ENCODE data around the gene COPS7A. TPM values are rescaled to one million over a fixed set of nuclear protein-coding genes. Genes with fewer than 3 reads are reported as not detected.

The COPS7A gene
- total RNA-seq, 1 experiment from 2014 or later, result 88.7 TPM

DNA sequence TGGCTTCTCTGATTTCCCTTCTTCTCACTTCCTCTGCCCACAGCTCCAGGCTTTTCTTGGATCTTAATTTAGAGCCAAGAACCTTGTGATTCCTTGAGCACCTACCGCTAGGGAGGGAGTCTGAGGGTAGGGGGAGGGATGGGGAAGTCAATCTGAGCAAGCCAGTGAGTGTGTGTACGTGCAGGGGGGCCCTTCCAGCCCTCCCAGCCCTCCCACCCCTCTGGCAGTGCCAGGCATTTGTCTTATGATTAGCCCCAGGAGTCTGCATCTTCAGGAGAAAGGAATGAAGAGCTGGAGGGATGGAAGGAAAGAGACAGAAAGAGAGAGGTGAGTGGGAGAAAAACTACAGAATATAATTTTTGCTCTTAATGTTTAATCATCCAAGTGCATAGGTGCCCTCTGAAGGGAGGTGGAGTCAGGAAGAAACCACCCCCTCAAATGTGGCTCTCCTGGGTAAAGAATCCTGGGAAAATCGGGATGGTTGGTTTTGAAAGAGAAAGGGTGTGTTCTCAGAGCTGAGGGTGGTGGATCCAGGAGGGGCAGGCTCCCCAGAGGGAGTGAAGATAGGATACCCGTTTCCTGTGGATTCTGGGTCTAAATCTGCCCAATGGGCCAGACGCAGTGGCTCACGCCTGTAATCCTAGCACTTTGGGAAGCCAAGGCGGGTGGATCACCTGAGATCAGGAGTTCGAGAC is 25.3 kb upstream of the COPS7A start:
- Histone ChIP-seq H4K20me1 (ENCODE audit: insufficient read depth) (no peaks in the 10 kb centered on the region), H3K4me3 (no peak overlapping the region), H3F3A (ENCODE audit: insufficient read depth, low read depth) (peaks cover 10% of the 10 kb centered on the region), H3K4me1 (replicated peaks; ENCODE audit: insufficient read depth) (no peaks in the 10 kb centered on the region), H3K27ac (no peak overlapping the region), H3K4me2 (no peak overlapping the region), H2AFZ (no peak overlapping the region), H3K27me3 (ENCODE audit: insufficient read depth, low read depth) (peaks cover 51% of the 10 kb centered on the region), H3K36me3 (ENCODE audit: low read depth) (no peaks in the 10 kb centered on the region), H3K9me3 (ENCODE audit: insufficient read depth, low read depth) (no peaks in the 10 kb centered on the region), H3K9me2 (ENCODE audit: insufficient read depth) (no peaks in the 10 kb centered on the region), H3K79me2 (ENCODE audit: low read depth) (no peaks in the 10 kb centered on the region)
- intact Hi-C loops (cut with micrococcal nuclease; ENCODE audit: unreplicated experiment), result loop anchor here (1.0 to 10.0 kb wide), 2 partner anchors 81 to 714 kb away; no protein-coding TSS in a partner anchor
- no peak for DNase-seq
- ChIA-PET POLR2A (ENCODE audit: unreplicated experiment) (interaction anchor here (0.6 kb wide), 2 partner anchors 182 to 391 kb away, joined by 4 to 5 read pairs; no protein-coding TSS in a partner anchor), CTCF (interaction anchor here (0.5 to 1.0 kb wide), 6 partner anchors 10 to 135 kb away, joined by 3 to 15 read pairs (median 5); no protein-coding TSS in a partner anchor)
- no TSS peak for BruUV-seq (replicated peaks)
- no peak for TF ChIP-seq EZH2 (IDR thresholded peaks at IDR 0.05; ENCODE audit: low read depth)
- TF ChIP-seq, protein P1, sequence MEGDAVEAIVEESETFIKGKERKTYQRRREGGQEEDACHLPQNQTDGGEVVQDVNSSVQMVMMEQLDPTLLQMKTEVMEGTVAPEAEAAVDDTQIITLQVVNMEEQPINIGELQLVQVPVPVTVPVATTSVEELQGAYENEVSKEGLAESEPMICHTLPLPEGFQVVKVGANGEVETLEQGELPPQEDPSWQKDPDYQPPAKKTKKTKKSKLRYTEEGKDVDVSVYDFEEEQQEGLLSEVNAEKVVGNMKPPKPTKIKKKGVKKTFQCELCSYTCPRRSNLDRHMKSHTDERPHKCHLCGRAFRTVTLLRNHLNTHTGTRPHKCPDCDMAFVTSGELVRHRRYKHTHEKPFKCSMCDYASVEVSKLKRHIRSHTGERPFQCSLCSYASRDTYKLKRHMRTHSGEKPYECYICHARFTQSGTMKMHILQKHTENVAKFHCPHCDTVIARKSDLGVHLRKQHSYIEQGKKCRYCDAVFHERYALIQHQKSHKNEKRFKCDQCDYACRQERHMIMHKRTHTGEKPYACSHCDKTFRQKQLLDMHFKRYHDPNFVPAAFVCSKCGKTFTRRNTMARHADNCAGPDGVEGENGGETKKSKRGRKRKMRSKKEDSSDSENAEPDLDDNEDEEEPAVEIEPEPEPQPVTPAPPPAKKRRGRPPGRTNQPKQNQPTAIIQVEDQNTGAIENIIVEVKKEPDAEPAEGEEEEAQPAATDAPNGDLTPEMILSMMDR (conservative IDR thresholded peaks at IDR 0.05), result no peak

DNA sequence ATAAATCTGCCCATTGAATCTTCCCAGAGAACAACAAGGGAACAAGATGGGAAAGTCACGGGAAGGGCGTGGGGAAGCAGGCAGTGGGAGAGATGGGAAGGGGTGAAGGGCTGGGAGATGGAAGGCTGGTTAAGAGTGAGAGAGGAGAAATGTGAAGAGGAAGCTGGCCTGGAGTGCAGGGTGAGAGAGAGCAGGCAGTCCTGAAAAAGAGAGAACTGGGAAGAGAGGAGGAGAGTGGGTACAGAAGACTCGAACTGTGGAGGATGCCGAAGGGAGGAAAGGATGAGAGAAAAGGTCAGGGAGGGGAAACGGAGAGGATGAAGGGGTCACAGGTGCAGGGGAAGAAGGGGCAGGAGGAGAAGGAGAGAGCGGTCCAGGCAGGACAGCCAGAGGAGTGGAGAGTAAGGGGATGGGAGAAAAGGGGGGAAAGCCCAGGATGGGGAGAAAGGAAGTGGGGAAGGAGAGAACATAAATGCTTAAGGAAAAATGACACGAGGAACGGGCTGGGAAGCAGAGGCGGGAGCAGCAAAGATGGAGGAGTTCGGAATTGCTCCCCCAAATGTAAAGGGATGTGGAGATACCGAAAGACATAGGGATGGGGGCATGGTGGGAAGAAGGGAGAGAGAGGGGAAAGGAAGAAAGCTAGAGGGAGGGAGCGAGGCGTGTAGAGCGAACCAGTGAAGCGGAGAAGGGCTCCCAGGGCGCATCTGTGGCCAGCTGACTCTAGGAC is 24.4 kb upstream of the COPS7A start:
- Histone ChIP-seq H3K4me3 (no peak overlapping the region), H3K4me1 (replicated peaks; ENCODE audit: insufficient read depth) (no peaks in the 10 kb centered on the region), H3K27ac (no peak overlapping the region), H3K9me2 (ENCODE audit: insufficient read depth) (no peaks in the 10 kb centered on the region), H4K20me1 (ENCODE audit: insufficient read depth) (no peaks in the 10 kb centered on the region), H3K9me3 (ENCODE audit: insufficient read depth, low read depth) (no peaks in the 10 kb centered on the region), H3K36me3 (ENCODE audit: low read depth) (no peaks in the 10 kb centered on the region), H3F3A (ENCODE audit: insufficient read depth, low read depth) (peaks cover 10% of the 10 kb centered on the region), H2AFZ (no peak overlapping the region), H3K27me3 (ENCODE audit: insufficient read depth, low read depth) (peaks cover 60% of the 10 kb centered on the region), H3K79me2 (ENCODE audit: low read depth) (no peaks in the 10 kb centered on the region), H3K4me2 (no peak overlapping the region)
- CTCF ChIA-PET, result no interaction called here
- no peak for TF ChIP-seq EZH2 (IDR thresholded peaks at IDR 0.05; ENCODE audit: low read depth)
- TF ChIP-seq, protein P1 (conservative IDR thresholded peaks at IDR 0.05), result no peak
- BruUV-seq (replicated peaks), result no TSS peak
- DNase-seq, result no peak
- POLR2A ChIA-PET (ENCODE audit: unreplicated experiment), result interaction anchor here (0.6 to 0.7 kb wide), 2 partner anchors 322 to 392 kb away, joined by 3 to 5 read pairs; no protein-coding TSS in a partner anchor
- intact Hi-C loops (cut with micrococcal nuclease; ENCODE audit: unreplicated experiment), result loop anchor here (10.0 kb wide), 1 partner anchor 715 kb away; no protein-coding TSS in a partner anchor

DNA sequence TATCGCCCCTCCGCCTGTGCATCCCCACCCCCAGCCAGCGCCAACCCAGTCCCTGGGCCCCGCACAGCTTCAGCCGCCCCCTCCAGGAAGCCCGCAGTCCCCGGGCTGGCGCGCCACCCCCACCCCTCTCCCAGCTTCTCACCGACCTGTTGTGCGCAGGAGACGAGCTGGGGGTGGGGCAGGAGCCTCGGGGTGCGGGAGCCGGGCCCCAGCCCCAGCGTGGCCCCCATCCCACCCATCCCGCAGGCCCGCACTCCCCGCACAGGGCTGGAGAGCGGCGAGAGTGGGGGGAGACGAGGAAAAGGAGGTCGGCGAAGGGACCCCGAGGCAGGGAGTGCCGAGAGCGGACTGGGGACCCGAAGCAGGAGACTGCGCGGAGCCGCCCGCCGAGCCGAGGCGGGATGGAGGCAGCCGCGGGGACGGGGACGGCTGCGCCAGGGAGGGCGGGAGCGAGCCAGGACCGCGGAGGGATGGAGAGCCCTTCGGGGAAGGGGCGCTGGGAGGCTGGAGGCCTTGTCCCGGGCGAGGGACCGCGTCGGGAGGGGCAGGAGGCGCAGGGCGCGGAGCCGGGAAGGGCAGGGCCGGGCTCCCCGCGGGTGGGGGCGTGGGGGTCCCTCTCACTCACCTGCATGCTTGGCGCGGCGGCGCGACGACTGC is 23.7 kb upstream of the COPS7A start:
- Histone ChIP-seq H3K4me2 (no peak overlapping the region; the same call in 1 of the 2 replicates), H2AFZ (no peak overlapping the region), H4K20me1 (ENCODE audit: insufficient read depth) (no peaks in the 10 kb centered on the region), H3K79me2 (ENCODE audit: low read depth) (no peaks in the 10 kb centered on the region), H3K36me3 (ENCODE audit: low read depth) (no peaks in the 10 kb centered on the region), H3F3A (ENCODE audit: insufficient read depth, low read depth) (peaks cover 10% of the 10 kb centered on the region), H3K27ac (no peak overlapping the region), H3K9me2 (ENCODE audit: insufficient read depth) (no peaks in the 10 kb centered on the region), H3K4me1 (replicated peaks; ENCODE audit: insufficient read depth) (no peaks in the 10 kb centered on the region), H3K9me3 (ENCODE audit: insufficient read depth, low read depth) (no peaks in the 10 kb centered on the region), H3K4me3 (no peak overlapping the region), H3K27me3 (ENCODE audit: insufficient read depth, low read depth) (peaks cover 64% of the 10 kb centered on the region)
- ChIA-PET POLR2A (ENCODE audit: unreplicated experiment) (interaction anchor here (0.7 kb wide), 1 partner anchor 323 kb away, joined by 3 read pairs; no protein-coding TSS in a partner anchor), CTCF (no interaction called here)
- DNase-seq, result no peak
- intact Hi-C loops (cut with micrococcal nuclease; ENCODE audit: unreplicated experiment), result loop anchor here (10.0 kb wide), 1 partner anchor 715 kb away; no protein-coding TSS in a partner anchor
- no TSS peak for BruUV-seq (replicated peaks)
- TF ChIP-seq EZH2 (IDR thresholded peaks at IDR 0.05; ENCODE audit: low read depth), result no peak
- TF ChIP-seq, protein P1 (conservative IDR thresholded peaks at IDR 0.05), result no peak
